SK-N-SH (cell line): ENCODE data around the gene TMED8. TPM values are rescaled to one million over a fixed set of nuclear protein-coding genes. Genes with fewer than 3 reads are reported as not detected.

ENCODE experiments used
- CTCF ChIA-PET: fragments of 300-600, 350-600 bp; formaldehyde crosslinking; extraction: SDS; loops from one replicate; lab custom pipeline; 2021; lab: Yijun Ruan, JAX
- POLR2A ChIA-PET: fragments of 350-600 bp; sonication (Branson Sonifier 250); formaldehyde crosslinking; extraction: SDS; loops from one replicate; lab custom pipeline; 2020; ENCODE audit warnings: antibody characterized with exemption, inconsistent platforms; lab: Yijun Ruan, JAX
- DNase-seq: peaks from one replicate; pipeline ENCODE4 v3.0.0; 2012
- H2AFZ ChIP-seq: fragments of 200-600 bp; sonication (generic); 2 replicates; pipeline ENCODE4 v1.8.1; 2016; ENCODE audit warnings: antibody characterized with exemption, mild to moderate bottlenecking, low read depth
- H3F3A ChIP-seq: fragments of 200-600 bp; sonication (generic); replicated peaks from 2 replicates; pipeline ENCODE3; 2016; ENCODE audit warnings: antibody characterized with exemption, mild to moderate bottlenecking; ENCODE audit not compliant: insufficient read depth
- H3K27ac ChIP-seq, 2 experiments: fragments of 200-500 bp in 1 of 2; fragments of 200-600 bp in 1 of 2; sonication (Bioruptor generic) in 1 of 2; sonication (generic), shearing (Covaris generic) in 1 of 2; 2 replicates each; pipeline versions ENCODE4 v1.5.1 to v1.6.1; 2014 to 2016; ENCODE audit warnings: low read depth in 2 of 2, inconsistent platforms in 1 of 2, low read length in 1 of 2, mild to moderate bottlenecking in 1 of 2, mixed read lengths in 1 of 2
- H3K27me3 ChIP-seq: fragments of 200-600 bp; sonication (generic), shearing (Covaris generic); 2 replicates; pipeline ENCODE4 v1.6.1; 2016; ENCODE audit warnings: mixed run types; ENCODE audit not compliant: insufficient read depth
- H3K36me3 ChIP-seq, 2 experiments: fragments of 200-500 bp in 1 of 2; fragments of 200-600 bp in 1 of 2; sonication (Bioruptor generic) in 1 of 2; sonication (generic) in 1 of 2; replicated peaks in 1 of 2; 2 replicates each; pipeline versions ENCODE3 to v1.5.1; 2014 to 2016; ENCODE audit warnings: low read length in 1 of 2, mild to moderate bottlenecking in 1 of 2; ENCODE audit not compliant: insufficient read depth in 2 of 2, control insufficient read depth in 1 of 2
- H3K4me1 ChIP-seq, 2 experiments: fragments of 200-500 bp in 1 of 2; fragments of 200-600 bp in 1 of 2; sonication (Bioruptor generic) in 1 of 2; sonication (generic), shearing (Covaris generic) in 1 of 2; 2 replicates each; pipeline versions ENCODE4 v1.5.1 to v1.6.1; 2014 to 2016; ENCODE audit warnings: low read depth in 1 of 2, low read length in 1 of 2, mixed run types in 1 of 2; ENCODE audit not compliant: insufficient read depth in 2 of 2, control insufficient read depth in 1 of 2
- H3K4me2 ChIP-seq: fragments of 200-600 bp; sonication (generic), shearing (Covaris generic); 2 replicates; pipeline ENCODE4 v1.6.1; 2017; ENCODE audit warnings: mixed run types
- H3K4me3 ChIP-seq, 2 experiments: fragments of 200-500 bp in 1 of 2; fragments of 200-600 bp in 1 of 2; sonication (Bioruptor generic) in 1 of 2; sonication (generic), shearing (Covaris generic) in 1 of 2; 2 replicates each; pipeline versions ENCODE4 v1.5.1 to v1.8.1; 2014 to 2016; ENCODE audit warnings: low read depth in 2 of 2, inconsistent platforms in 1 of 2, low read length in 1 of 2, mild to moderate bottlenecking in 1 of 2, mixed read lengths in 1 of 2, moderate library complexity in 1 of 2
- H3K79me2 ChIP-seq: fragments of 200-600 bp; sonication (generic); 2 replicates; pipeline ENCODE4 v1.8.1; 2017; ENCODE audit warnings: mild to moderate bottlenecking; ENCODE audit not compliant: insufficient read depth
- H3K9ac ChIP-seq: fragments of 200-600 bp; sonication (generic); 2 replicates; pipeline ENCODE4 v1.6.1; 2017; ENCODE audit warnings: mixed run types
- H3K9me2 ChIP-seq: fragments of 200-600 bp; sonication (generic); 2 replicates; pipeline ENCODE4 v1.6.1; 2017; ENCODE audit warnings: mixed run types
- H3K9me3 ChIP-seq: fragments of 200-600 bp; sonication (generic); 2 replicates; pipeline ENCODE4 v1.6.1; 2017; ENCODE audit warnings: mixed run types, mild to moderate bottlenecking, moderate library complexity
- H4K20me1 ChIP-seq: fragments of 200-600 bp; sonication (generic); 2 replicates; pipeline ENCODE4 v1.6.1; 2017; ENCODE audit warnings: mild to moderate bottlenecking, mixed run types; ENCODE audit not compliant: insufficient read depth
- ELF1 ChIP-seq: IDR thresholded peaks from 2 replicates; pipeline ENCODE4 v1.4.0; 2012
- EZH2phosphoT487 ChIP-seq: fragments of 200-600 bp; sonication (generic); IDR thresholded peaks from 2 replicates; pipeline ENCODE4 v1.6.1; 2017; ENCODE audit warnings: low read depth, mixed run types, mild to moderate bottlenecking, antibody characterized with exemption, moderate library complexity, borderline replicate concordance
- FOXM1 ChIP-seq: IDR thresholded peaks from 2 replicates; pipeline ENCODE4 v1.4.0; 2012; ENCODE audit warnings: low read depth, mild to moderate bottlenecking
- GABPA ChIP-seq: IDR thresholded peaks from 2 replicates; pipeline ENCODE4 v1.4.0; 2012; ENCODE audit warnings: low read depth, mild to moderate bottlenecking
- NFIC ChIP-seq: IDR thresholded peaks from 2 replicates; pipeline ENCODE4 v1.4.0; 2012; ENCODE audit warnings: borderline replicate concordance
- POLR2AphosphoS5 ChIP-seq: IDR thresholded peaks from 2 replicates; pipeline ENCODE4 v1.6.1; 2012; ENCODE audit warnings: low read depth, low read length
- TCF12 ChIP-seq: IDR thresholded peaks from 2 replicates; pipeline ENCODE4 v1.4.0; 2012
- YY1 ChIP-seq: IDR thresholded peaks from 2 replicates; pipeline ENCODE4 v1.4.0; 2012; ENCODE audit warnings: low read depth, mild to moderate bottlenecking
- WGBS: methylation state at CpG from one replicate; pipeline ENCODE4 v1.1.6; 2017; ENCODE audit warnings: low lambda C conversion rate; 5-methylcytosine and 5-hydroxymethylcytosine counted together
- polyA plus RNA-seq, 3 experiments: library from polyadenylated mRNA; depleted of rRNA; stranded (reverse); fragments of >200 nt; gene quantifications; 2 replicates each; pipeline ENCODE4 v1.2.3, GENCODE V29; 2012
- TF ChIP-seq, protein P1 (sequence below): fragments of 150-350 bp; IDR thresholded peaks from 2 replicates; pipeline ENCODE4 v1.6.1; 2016; ENCODE audit warnings: mild to moderate bottlenecking, low read depth, low read length
- TF ChIP-seq, protein P2 (sequence below): IDR thresholded peaks from 2 replicates; pipeline ENCODE4 v1.4.0; 2012; ENCODE audit warnings: low read depth, borderline replicate concordance
- TF ChIP-seq, protein P3 (sequence below): IDR thresholded peaks from 2 replicates; pipeline ENCODE4 v1.4.0; 2012; ENCODE audit warnings: low read depth
- TF ChIP-seq, protein P4 (sequence below): IDR thresholded peaks from 2 replicates; pipeline ENCODE4 v1.4.0; 2012; ENCODE audit warnings: low read depth, borderline replicate concordance

Gene TMED8
- polyA plus RNA-seq, 1 of the 3 experiments (the other 2 are of a cell fraction) = 2.3 TPM

DNA sequence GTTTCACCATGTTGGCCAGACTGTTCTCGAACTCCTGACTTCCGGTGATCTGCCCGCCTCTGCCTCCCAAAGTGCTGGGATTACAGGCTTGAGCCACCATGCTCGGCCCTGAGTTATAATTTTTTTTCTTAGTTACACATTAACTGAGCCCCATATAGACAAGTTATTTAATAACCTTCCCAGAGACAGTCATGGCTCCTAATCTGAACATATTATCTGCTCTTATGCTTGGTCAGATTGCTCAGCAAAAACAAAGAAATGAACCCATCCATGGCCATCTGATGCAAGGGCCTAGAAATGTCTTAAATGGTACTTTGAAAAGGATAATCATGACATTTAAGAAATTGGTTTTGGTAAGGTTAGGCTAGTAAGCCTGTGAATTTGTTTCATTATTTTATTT is 13.3 kb upstream of the TMED8 start:
- Histone ChIP-seq H3K4me2 (no peak overlapping the region), H3K9me3 (no peaks in the 10 kb centered on the region), H3K4me3 (no peak overlapping the region), H3K4me1 (no peaks in the 10 kb centered on the region), H3K9ac (no peak overlapping the region), H4K20me1 (no peaks in the 10 kb centered on the region), H3K79me2 (no peaks in the 10 kb centered on the region), H2AFZ (no peak overlapping the region), H3F3A (no peaks in the 10 kb centered on the region), H3K27ac (no peak overlapping the region), H3K9me2 (no peaks in the 10 kb centered on the region), H3K36me3 (no peaks in the 10 kb centered on the region), H3K27me3 (no peaks in the 10 kb centered on the region)
- ChIA-PET CTCF (no interaction called here), POLR2A (no interaction called here)
- WGBS = 83% methylated on average over 4 of the region's 4 CpGs
- TF ChIP-seq ELF1 (no peak), NFIC (no peak), TCF12 (no peak)
- TF ChIP-seq, protein P1, sequence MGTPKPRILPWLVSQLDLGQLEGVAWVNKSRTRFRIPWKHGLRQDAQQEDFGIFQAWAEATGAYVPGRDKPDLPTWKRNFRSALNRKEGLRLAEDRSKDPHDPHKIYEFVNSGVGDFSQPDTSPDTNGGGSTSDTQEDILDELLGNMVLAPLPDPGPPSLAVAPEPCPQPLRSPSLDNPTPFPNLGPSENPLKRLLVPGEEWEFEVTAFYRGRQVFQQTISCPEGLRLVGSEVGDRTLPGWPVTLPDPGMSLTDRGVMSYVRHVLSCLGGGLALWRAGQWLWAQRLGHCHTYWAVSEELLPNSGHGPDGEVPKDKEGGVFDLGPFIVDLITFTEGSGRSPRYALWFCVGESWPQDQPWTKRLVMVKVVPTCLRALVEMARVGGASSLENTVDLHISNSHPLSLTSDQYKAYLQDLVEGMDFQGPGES = no peak
- no peak for DNase-seq

DNA sequence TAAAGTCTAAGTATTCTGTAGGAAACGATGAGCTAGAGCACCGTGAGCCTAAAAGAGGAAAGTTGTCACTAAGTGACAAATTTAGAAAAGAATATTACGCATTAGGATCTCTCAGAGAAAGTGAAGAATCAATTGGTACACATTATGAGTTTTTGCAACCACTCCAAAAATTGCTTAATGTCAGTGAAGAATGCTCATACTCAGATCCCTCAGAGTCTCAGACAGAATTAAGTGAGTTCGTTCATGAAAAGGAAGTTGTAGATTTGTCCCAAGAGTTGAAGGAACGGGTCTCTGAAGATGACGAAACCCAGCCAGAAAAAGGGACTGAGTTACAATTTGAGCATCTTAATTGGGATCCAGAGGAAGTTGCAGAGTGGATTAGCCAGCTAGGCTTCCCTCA is 1.8 kb upstream of the TMED8 start:
- peaks cover 27% of the 10 kb centered on the region; the same call in 1 of the 2 replicates for H3K79me2 ChIP-seq
- H3K36me3 ChIP-seq = no peaks in the 10 kb centered on the region
- H3K4me2 ChIP-seq = no peak overlapping the region
- H3K9ac ChIP-seq = no peak overlapping the region
- H3K27me3 ChIP-seq = no peaks in the 10 kb centered on the region
- 90% methylated on average over 6 of the region's 6 CpGs for WGBS
- H4K20me1 ChIP-seq = no peaks in the 10 kb centered on the region
- no peaks in the 10 kb centered on the region for H3K9me3 ChIP-seq
- no peaks in the 10 kb centered on the region for H3K9me2 ChIP-seq
- H3F3A ChIP-seq = no peaks in the 10 kb centered on the region
- no peak for DNase-seq
- CTCF ChIA-PET = no interaction called here
- H3K27ac ChIP-seq = no peak overlapping the region
- H3K4me1 ChIP-seq = peaks cover 0 to 11% of the 10 kb centered on the region in 2 experiments; a peak in 3 of 4 replicates
- no peak overlapping the region for H2AFZ ChIP-seq
- POLR2A ChIA-PET = no interaction called here
- no peak for TF ChIP-seq FOXM1
- no peak for TF ChIP-seq EZH2phosphoT487
- TF ChIP-seq, all 33 proteins: peak for 0
- no peak overlapping the region for H3K4me3 ChIP-seq

DNA sequence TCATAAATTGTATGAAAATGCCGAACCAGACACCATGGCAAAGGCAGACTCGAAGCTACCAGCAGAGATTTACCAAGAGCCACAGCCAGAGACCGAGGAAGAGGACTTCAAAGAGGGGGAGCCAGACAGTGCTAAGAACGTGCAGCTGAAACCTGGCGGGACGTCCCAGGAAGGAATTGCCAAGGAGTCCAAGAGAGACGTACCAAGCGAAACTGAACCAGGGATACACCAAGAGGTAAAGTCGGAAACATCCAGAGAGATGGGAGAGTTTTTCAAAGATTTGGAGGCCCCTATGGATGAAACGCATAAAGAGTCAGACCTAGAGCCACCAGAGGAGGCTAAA is 579 bp upstream of the TMED8 start:
- Histone ChIP-seq H3F3A (no peaks in the 10 kb centered on the region), H3K9me3 (no peaks in the 10 kb centered on the region), H3K9ac (peak overlapping the region; percentile 87), H3K9me2 (no peaks in the 10 kb centered on the region), H3K79me2 (peaks cover 34% of the 10 kb centered on the region; the same call in 1 of the 2 replicates), H3K4me1 (peaks cover 1 to 11% of the 10 kb centered on the region in 2 experiments; a peak in 3 of 4 replicates), H3K4me3 (peak overlapping the region; percentile 95 to 98), H3K27ac (peak overlapping the region; percentile 97 to 99), H3K4me2 (peak overlapping the region; percentile 90), H2AFZ (peak overlapping the region; percentile 96), H3K27me3 (no peaks in the 10 kb centered on the region), H4K20me1 (no peaks in the 10 kb centered on the region), H3K36me3 (no peaks in the 10 kb centered on the region)
- 21% methylated on average over 10 of the region's 10 CpGs for WGBS
- TF ChIP-seq, protein P2, sequence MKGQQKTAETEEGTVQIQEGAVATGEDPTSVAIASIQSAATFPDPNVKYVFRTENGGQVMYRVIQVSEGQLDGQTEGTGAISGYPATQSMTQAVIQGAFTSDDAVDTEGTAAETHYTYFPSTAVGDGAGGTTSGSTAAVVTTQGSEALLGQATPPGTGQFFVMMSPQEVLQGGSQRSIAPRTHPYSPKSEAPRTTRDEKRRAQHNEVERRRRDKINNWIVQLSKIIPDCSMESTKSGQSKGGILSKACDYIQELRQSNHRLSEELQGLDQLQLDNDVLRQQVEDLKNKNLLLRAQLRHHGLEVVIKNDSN = no peak
- no peak for TF ChIP-seq GABPA
- TF ChIP-seq, protein P3, sequence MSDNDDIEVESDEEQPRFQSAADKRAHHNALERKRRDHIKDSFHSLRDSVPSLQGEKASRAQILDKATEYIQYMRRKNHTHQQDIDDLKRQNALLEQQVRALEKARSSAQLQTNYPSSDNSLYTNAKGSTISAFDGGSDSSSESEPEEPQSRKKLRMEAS = no peak; the same call in 1 of the 2 replicates
- no peak for TF ChIP-seq POLR2AphosphoS5
- TF ChIP-seq, protein P4, sequence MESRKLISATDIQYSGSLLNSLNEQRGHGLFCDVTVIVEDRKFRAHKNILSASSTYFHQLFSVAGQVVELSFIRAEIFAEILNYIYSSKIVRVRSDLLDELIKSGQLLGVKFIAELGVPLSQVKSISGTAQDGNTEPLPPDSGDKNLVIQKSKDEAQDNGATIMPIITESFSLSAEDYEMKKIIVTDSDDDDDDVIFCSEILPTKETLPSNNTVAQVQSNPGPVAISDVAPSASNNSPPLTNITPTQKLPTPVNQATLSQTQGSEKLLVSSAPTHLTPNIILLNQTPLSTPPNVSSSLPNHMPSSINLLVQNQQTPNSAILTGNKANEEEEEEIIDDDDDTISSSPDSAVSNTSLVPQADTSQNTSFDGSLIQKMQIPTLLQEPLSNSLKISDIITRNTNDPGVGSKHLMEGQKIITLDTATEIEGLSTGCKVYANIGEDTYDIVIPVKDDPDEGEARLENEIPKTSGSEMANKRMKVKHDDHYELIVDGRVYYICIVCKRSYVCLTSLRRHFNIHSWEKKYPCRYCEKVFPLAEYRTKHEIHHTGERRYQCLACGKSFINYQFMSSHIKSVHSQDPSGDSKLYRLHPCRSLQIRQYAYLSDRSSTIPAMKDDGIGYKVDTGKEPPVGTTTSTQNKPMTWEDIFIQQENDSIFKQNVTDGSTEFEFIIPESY = no peak
- no peak for TF ChIP-seq ELF1
- no peak for TF ChIP-seq NFIC
- no peak for TF ChIP-seq YY1
- TF ChIP-seq TCF12 = no peak
- ChIA-PET POLR2A (interaction anchor here (0.6 to 2.2 kb wide), 7 partner anchors 20 to 81 kb away, joined by 3 to 10 read pairs (median 3); partner anchors contain the start of genes AHSA1, GSTZ1, POMT2 and VIPAS39), CTCF (interaction anchor here (0.8 to 1.3 kb wide), 4 partner anchors 62 to 226 kb away, joined by 3 to 5 read pairs (median 4); no protein-coding TSS in a partner anchor)
- DNase-seq = no peak
